GM19324 (cell line): ENCODE data around the gene ERFE.

Experiments used
- ATAC-seq: cut with Tn5 transposase; IDR thresholded peaks from one replicate; pipeline ENCODE4 v1.9.1; 2021; ENCODE audit warnings: mild to moderate bottlenecking, moderate library complexity; ENCODE audit not compliant: unreplicated experiment, low FRiP score

ERFE gene

GRCh38 chr2:238125127-238125885 lies 33.5 kb upstream of the ERFE start:
- ATAC-seq = no peak

DNA sequence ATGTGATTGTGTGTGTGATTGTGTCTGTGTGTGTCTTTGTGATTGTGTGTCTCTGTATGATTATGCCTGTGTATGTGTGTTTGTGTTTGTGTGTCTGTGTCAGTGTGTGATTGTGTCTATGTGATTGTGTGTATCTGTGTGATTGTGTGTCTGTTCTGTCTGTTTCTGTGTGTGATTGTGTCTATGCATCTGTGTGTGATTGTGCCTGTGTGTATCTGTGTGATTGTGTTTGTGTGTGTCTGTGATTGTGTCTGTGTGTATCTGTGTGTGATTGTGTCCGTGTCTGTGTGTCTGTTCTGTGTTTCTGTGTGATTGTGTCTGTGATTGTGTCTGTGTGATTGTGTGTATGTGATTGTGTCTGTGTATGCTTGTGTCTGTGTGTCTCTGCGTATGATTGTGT lies 32.4 kb upstream of the ERFE start:
- ATAC-seq = no peak

GRCh38 chr2:238126775-238127164 lies 32.0 kb upstream of the ERFE start:
- no peak for ATAC-seq

DNA sequence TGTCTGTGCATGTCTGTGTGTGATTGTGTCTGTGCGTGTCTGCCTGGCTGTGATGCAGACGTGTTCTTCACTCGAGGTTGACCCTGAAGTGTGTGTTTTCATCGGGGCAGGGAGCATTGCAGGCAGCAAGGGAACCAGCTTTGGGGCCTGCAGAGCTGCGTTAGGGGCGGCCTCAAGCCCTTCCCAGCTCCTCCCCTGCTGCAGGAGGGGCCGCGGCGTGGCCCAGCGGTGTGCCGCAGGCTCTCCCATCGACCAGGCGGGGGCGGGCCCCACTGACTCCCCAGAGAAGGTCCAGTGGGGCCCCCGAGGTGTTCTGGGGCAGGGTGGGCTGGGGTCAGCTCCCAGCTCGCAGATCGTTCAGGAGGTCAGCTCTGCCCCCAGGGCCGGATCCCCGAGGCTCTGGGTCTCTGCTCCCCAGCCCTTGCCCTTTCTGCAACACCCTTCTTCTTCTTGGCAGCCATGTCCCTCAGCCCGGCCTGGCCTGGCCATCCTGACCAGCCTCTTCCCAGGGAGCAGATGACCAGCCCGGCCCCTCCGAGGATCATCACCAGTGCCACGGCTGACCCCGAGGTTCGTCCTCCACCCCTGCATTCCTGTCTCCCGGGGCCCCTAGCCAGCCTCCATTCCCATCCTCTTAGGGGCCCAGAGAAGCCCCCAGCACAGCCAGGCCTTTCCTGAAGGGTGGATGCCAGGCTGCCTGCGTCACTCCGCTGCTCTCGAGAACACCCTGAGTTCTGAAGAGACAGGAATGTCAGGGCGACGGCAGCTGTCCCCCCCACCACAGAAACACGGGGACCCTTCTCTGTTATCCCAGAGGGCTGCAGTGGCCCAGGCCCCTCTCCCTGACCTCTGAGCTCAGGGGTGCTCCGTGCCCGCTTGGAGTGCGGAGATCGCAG lies 31.4 kb upstream of the ERFE start:
- ATAC-seq = no peak

DNA sequence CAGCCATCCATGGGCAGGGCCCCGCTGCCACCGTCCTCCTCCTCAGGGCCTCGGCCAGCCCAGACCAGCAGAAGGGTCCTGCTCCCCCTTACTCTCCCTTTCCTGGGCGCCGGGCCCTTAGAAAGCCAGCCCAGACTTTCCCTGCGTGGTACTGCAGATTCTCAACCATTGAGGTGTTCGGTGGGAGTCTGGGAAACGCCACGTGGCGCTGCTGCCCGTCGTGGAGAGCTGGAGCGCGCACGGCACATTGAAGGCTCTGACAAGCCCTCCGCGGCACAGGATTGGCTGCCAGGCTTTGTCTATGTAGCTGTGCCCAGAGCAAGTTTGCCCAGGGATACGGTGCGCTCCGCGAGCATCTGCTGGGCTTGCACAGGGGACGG lies 30.7 kb upstream of the ERFE start:
- ATAC-seq = no peak

DNA sequence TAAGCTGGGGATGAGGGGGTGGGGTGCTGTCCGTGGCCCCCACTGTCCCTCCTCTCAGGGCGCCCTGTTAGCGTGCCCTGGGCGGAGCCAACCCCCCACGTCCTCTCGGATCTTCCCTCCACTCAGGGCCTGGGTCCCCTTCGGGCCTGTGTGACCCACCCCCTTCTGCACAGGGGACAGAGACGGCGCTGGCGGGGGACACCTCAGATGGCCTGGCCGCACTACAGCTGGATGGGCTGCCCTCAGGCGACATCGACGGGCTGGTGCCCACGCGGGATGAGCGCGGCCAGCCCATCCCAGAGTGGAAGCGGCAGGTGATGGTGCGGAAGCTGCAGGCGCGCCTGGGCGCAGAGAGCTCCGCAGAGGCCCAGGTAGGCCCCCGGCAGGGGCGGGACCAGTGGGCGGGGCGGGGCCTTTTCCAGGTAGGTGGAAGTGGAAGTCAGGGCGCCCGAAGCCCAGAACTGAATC lies 30.2 kb upstream of the ERFE start:
- ATAC-seq = no peak

DNA sequence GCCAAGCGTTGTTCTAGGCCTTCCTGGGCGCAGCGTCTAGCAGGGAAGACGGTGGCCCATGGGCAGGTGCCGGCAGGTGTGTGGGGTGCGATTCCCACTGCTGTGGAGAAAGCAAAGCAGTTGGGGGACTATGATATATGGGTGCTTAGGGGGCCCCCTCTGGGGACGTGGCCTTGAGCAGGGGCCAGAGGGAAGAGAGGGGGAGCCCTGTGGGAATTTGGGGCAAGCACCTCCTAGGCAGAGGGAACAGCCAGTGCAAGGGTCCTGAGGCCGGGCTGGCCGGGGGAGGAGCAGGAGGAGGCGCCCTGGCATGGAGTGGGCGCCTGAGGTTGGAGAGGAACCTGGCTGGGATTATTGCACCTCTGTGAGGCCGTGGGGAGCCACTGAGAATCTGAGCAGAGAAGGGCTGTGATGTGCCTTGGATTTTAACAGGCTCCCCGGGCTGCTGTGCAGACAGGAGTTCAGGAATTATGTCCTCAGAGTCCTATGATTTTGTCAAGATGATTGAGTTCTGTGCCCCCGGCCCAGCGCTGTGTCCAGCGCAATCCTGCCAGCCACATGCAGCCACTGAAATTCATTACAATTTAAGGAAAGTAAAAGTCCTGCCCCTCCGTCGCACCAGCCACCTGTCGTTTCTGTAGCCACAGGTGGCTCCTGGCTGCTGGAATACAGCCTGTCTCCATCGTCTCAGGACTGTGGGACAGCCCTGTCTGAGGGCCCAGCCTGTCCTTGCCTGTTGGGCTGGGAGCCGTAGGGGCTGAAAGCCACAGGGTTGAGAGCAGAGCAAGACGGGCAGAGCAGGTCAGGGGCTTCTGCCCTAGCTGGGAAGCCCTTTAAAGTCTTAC lies 29.4 kb upstream of the ERFE start:
- no peak for ATAC-seq

DNA sequence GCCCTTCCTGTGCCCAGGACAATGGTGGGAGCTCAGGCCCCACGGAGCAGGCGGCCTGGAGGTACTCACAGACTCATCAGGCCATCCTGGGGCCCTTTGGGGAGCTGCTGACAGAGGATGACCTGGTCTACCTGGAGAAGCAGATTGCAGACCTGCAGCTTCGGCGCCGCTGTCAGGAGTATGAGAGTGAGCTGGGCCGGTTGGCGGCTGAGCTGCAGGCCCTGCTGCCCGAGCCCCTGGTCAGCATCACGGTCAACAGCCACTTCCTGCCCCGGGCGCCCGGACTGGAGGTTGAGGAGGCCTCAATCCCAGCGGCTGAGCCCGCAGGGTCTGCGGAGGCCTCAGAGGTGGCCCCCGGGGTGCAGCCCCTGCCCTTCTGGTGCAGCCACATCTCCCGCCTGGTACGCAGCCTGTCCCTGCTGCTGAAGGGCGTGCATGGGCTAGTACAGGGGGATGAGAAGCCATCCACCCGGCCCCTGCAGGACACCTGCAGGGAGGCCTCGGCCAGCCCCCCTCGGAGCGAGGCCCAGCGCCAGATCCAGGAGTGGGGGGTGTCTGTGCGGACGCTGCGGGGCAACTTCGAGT lies 28.6 kb upstream of the ERFE start:
- no peak for ATAC-seq

- ATAC-seq = no peak
Measured at GRCh38 chr2:238130696-238131628, 27.8 kb upstream of the ERFE start.

DNA sequence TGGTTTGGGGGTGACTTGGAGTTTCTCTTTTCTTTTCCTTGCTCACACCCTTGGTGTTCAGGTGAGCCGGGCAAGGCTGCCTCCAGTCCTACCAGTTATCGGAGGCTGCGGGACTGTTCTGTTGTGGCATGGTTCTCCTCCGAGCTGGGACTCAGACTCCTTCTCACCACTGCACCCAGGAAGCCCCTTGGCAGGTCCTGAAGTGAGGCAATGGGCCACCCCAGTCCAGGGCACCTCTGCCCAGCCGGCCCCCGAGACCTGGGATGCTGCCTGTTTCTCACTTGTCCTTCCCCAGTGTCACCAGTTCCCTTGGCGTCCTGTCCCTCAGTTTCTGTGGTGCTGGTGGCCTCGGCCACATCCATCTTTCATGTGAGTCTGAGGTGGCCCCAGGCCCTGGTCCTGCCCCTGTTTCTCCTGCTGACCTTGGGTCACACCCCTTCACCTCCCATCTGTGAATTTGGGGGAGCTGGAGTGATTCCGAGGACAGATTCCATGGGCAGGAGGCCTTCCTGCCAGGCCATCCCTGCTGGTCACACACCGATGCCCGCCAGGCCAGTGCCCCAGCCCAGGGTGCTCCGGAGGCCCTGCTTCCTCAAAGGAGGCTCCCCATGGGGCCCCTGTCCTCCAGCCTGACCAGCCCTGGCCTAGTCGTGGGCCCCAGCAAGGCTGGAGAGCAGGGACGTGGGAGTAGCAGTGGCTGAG lies 26.9 kb upstream of the ERFE start:
- ATAC-seq = no peak

DNA sequence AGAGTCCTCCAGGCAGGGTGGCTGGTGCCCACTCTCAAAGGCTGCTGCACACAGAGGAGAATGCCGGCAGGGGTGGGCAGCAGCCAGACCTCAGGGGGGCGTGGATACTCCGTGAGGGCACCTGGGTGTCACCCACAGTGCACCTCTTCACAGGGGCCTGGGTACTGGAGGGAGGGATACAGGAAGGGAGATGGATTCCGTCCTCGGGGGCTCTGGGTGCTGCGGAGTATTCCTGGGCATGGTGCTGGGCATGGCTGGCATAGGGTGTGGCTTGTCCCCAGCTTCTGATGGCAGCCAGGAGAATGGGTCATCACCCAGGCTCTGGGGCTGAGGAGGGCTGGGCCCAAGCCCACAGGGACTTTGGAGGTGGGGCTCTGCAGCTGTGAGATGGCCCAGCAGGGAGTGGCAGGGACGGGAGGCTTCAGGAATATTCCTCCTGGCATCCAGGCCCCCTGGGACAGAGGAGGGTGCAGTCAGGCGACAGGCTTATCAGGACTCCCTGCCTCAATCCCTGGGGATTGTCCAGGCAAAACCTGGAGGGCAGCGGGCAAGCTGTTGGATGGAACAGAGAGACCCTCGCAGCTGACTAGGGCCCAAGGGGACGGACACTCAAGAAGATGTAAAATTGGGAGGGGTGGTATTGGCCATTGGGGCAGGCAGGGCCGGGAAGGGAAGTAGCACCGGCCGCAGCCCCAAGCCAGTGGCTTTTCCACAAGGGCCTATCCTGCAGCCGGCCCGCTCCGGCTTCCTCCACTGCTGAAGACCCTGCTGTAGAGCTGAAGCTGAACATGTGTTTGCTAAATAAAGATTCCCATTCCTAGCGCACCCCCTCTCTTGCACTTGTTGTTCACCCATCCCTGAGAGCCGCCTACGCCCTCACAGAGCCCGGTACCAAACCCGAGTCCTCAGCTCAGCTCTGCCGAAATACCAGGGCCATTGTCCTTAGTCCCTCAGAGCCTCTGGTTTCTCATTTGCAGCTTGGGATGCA lies 26.0 kb upstream of the ERFE start:
- no peak for ATAC-seq

DNA sequence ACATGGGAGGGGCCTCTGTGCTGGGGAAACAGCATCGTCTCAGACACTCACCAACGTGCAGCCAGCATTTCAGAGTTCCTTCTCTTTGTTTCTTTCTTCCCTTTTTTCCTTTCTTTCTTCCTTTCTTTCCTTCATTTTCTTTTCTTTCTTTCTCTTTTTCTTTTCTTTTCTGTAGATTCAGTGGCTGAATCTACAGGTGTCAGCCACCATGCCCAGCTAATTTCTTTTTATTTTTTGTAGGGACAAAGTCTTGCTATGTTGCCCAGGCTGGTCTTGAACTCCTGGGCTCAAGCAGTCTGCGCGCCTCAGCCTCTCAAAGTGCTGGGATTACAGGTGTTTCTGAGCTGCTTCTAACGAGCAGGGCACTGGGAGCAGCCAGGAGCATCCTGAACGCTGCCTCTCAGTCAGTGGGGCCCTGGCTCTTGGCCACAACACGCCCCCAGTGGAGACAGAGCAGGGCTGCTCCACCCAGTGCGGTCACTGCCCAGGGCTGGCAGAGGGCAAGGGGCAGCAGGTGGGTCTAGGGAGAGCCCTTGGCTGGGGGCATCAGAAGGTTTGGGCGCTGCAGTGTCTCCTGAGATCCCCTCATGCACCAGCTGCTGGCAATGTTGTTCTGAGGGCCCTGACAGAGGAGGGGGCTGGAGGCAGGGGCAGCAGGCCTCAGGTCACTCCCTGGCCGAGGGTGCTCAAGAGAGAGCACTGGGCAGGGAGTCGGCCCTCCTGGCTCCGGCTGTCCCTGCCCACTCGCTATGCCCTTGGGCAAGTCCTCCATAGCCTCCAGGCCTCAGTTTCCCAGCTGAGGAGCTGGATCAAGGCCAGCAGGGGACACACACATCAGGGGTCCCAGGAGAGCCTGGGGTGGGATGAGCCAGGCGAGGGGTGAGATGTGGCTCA lies 25.0 kb upstream of the ERFE start:
- no peak for ATAC-seq

GRCh38 chr2:238134393-238134785 lies 24.4 kb upstream of the ERFE start:
- no peak for ATAC-seq

GRCh38 chr2:238135601-238136150 lies 23.1 kb upstream of the ERFE start:
- no peak for ATAC-seq

DNA sequence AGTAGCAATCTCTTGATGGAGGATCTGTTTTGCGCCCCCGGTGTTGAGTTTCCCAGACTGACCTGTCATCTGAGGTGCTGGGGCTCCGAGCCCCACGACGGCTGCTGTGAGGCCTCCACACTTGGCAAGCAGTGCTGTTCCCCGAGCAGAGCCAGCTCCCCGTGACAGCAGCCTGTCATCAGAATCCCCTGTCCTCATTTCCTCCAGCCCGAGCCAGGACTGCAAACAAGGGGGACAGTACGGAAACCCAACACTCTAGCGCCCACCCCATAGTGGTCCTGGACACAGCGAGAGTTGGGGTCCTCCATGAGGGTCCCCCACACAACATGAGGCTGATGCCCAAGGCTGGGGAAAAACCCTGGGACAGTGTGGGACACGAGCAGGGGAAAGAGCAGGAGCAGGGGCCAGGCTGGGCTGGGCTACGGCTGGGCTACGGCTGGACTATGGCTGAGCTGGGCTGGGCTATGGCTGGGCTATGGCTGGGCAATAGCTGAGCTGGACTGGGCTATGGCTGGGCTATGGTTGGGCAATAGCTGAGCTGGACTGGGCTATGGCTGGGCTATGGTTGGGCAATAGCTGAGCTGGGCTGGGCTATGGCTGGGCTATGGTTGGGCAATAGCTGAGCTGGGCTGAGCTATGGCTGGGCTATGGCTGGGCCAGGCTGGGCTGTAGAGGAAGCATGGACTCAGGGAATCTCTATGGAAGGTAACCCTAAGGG lies 21.8 kb upstream of the ERFE start:
- no peak for ATAC-seq

GRCh38 chr2:238137885-238138284 lies 20.9 kb upstream of the ERFE start:
- ATAC-seq = no peak
